Measurements from ENCODE around the gene FMNL1. TPM values are rescaled to one million over a fixed set of nuclear protein-coding genes. Genes with fewer than 3 reads are reported as not detected.

FMNL1 gene
- total RNA-seq, 2 donors from 2014 or later, result 3.5 to 4.5 TPM

DNA sequence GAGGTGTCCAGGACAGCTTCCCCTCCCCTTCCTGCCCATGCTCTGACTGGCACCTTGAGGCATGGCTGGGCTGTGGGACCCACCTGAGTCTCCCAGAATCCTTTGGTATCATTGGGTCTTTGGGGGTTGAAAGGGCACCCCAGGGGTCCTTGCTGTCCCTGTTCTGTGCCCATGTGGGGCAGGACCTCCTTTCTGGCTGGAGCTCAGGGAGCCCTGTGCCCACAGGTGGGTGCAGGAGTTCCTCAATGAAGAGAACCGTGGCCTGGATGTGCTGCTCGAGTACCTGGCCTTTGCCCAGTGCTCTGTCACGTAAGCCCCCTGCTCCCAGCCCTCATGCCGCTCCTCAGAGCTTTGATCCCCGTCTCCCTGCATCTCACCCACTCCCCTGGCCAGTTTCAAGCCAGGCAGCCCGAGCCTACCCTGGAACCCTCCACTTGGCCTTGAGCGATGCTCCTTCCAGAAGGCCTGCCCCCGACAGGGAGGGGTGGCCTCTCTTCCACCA is 11.8 kb downstream of the FMNL1 start:
- H3K27me3 Mint-ChIP-seq (ENCODE audit: insufficient read depth), result peaks cover 62% of the 10 kb centered on the region
- H3K4me1 ChIP-seq (ENCODE audit: control insufficient read depth, insufficient read depth, low read length), result no peaks in the 10 kb centered on the region
- peaks cover 23% of the 10 kb centered on the region for H3K27me3 ChIP-seq (ENCODE audit: control insufficient read depth, insufficient read depth, low read length, poor library complexity, severe bottlenecking)
- H3K4me3 ChIP-seq (ENCODE audit: low read length), result no peak overlapping the region
- no peaks in the 10 kb centered on the region for H3K36me3 Mint-ChIP-seq (ENCODE audit: low read depth)
- no peaks in the 10 kb centered on the region for H3K9me3 Mint-ChIP-seq
- no peak overlapping the region for H3K4me3 Mint-ChIP-seq
- no peaks in the 10 kb centered on the region for H3K9me3 ChIP-seq (ENCODE audit: control insufficient read depth, low read length)
- TF ChIP-seq, protein P1, sequence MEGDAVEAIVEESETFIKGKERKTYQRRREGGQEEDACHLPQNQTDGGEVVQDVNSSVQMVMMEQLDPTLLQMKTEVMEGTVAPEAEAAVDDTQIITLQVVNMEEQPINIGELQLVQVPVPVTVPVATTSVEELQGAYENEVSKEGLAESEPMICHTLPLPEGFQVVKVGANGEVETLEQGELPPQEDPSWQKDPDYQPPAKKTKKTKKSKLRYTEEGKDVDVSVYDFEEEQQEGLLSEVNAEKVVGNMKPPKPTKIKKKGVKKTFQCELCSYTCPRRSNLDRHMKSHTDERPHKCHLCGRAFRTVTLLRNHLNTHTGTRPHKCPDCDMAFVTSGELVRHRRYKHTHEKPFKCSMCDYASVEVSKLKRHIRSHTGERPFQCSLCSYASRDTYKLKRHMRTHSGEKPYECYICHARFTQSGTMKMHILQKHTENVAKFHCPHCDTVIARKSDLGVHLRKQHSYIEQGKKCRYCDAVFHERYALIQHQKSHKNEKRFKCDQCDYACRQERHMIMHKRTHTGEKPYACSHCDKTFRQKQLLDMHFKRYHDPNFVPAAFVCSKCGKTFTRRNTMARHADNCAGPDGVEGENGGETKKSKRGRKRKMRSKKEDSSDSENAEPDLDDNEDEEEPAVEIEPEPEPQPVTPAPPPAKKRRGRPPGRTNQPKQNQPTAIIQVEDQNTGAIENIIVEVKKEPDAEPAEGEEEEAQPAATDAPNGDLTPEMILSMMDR (conservative IDR thresholded peaks at IDR 0.05), result no peak
- peaks cover 6% of the 10 kb centered on the region for H3K4me1 Mint-ChIP-seq
- WGBS, 2 experiments (ENCODE audit: insufficient coverage in 1 of 2, insufficient read length in 1 of 2), result 83 to 95% methylated on average over 6 to 8 of the region's 8 CpGs
- no peak overlapping the region for H3K9ac ChIP-seq (ENCODE audit: extremely low read depth, low read length, poor library complexity, severe bottlenecking)
- no peak overlapping the region for H3K27ac Mint-ChIP-seq
- H3K27ac ChIP-seq (ENCODE audit: low read depth, low read length), result no peak overlapping the region
- peak; percentile 44 for DNase-seq
- no peaks in the 10 kb centered on the region for H3K36me3 ChIP-seq (ENCODE audit: control insufficient read depth, insufficient read depth, low read length)

DNA sequence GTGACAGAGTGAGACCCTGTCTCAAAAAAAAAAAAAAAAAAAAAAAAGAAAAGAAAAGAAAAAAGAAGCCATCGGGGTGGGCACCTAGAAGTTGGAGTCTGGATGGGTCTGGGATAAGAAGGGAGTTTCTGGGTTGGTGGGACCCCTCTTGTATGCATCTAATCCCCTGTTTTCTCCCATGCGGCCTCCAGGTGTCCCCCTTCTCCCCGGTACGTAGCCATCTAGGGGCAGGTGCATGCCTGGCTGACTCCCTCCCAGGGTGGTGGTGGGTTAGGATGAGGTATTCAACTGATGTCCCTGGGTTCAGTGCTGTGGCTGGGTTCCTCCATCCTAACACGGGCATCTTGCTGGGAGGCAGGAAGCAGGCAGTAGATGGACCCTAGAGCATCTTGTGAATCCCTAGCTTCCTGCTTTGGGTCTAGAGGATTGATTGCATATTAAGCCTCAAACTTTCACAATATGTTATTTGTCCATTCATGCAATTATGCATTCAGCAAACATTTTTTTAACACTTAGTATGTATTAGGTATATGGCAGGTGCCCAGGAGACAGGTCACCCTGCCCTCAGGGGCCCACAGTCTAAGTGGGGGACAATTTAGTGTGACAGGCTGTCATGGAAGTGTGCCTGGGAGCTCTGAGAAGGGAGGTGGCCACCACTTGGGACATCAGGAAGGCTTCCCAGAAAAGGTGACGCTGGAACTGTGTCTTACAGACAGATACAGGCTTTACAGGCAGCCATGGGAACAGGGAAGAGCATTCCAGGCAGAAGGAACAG is 13.1 kb downstream of the FMNL1 start:
- H3K27me3 Mint-ChIP-seq (ENCODE audit: insufficient read depth), result peaks cover 72% of the 10 kb centered on the region
- H3K4me1 ChIP-seq (ENCODE audit: control insufficient read depth, insufficient read depth, low read length), result no peaks in the 10 kb centered on the region
- WGBS, 2 experiments (ENCODE audit: insufficient coverage in 1 of 2, insufficient read length in 1 of 2), result 18 to 34% methylated on average over 2 to 6 of the region's 6 CpGs
- DNase-seq, result peak; percentile 89
- H3K4me1 Mint-ChIP-seq, result peaks cover 3% of the 10 kb centered on the region
- no peaks in the 10 kb centered on the region for H3K36me3 ChIP-seq (ENCODE audit: control insufficient read depth, insufficient read depth, low read length)
- no peak overlapping the region for H3K27ac ChIP-seq (ENCODE audit: low read depth, low read length)
- H3K9ac ChIP-seq (ENCODE audit: extremely low read depth, low read length, poor library complexity, severe bottlenecking), result no peak overlapping the region
- peaks cover 34% of the 10 kb centered on the region for H3K27me3 ChIP-seq (ENCODE audit: control insufficient read depth, insufficient read depth, low read length, poor library complexity, severe bottlenecking)
- H3K4me3 Mint-ChIP-seq, result no peak overlapping the region
- no peaks in the 10 kb centered on the region for H3K36me3 Mint-ChIP-seq (ENCODE audit: low read depth)
- H3K4me3 ChIP-seq (ENCODE audit: low read length), result no peak overlapping the region
- H3K9me3 Mint-ChIP-seq, result no peaks in the 10 kb centered on the region
- no peaks in the 10 kb centered on the region for H3K9me3 ChIP-seq (ENCODE audit: control insufficient read depth, low read length)
- no peak overlapping the region for H3K27ac Mint-ChIP-seq
- TF ChIP-seq, protein P1 (conservative IDR thresholded peaks at IDR 0.05), result peak; percentile 75

DNA sequence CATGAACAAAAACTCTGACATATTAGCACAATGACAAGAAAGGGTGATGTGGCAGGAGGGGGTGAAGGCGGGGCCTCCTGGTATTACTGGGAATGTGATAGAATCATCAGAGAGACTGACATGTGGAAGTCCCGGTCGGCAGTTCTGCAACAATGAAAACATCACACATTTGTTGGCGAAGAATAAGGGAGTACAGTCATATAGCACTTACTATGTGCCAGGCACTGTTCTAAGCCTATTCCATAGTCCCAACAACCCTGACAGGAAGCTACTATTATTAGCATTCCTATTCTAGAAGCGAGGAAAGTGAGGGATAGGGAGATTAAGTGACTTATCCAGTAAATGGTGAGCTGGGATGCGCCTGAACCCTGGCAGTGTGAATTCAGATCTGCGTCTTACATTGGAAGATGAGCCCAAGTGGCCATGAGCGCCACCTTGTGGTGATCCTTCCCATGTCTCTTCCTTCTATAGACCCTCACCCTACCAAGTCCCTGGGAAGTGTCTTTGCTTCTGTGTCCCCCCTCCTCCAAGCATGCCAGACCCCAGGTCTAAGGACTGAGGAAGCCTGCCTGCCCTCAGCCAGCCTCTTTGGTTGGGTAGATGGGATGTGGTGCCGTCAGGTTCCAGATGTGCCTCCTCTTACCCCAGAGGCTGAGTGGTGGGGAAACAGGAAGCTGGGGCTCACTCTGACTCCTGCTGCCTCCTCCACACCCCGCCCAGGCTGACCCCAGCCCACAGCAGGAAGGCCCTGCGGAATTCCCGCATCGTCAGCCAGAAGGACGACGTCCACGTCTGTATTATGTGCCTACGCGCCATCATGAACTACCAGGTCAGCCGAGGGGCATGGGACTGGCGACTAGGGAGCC is 14.0 kb downstream of the FMNL1 start:
- Histone ChIP-seq H3K36me3 (ENCODE audit: control insufficient read depth, insufficient read depth, low read length) (no peaks in the 10 kb centered on the region), H3K27ac (ENCODE audit: low read depth, low read length) (no peak overlapping the region), H3K4me3 (ENCODE audit: low read length) (no peak overlapping the region), H3K4me1 (ENCODE audit: control insufficient read depth, insufficient read depth, low read length) (no peaks in the 10 kb centered on the region), H3K27me3 (ENCODE audit: control insufficient read depth, insufficient read depth, low read length, poor library complexity, severe bottlenecking) (peaks cover 41% of the 10 kb centered on the region), H3K9me3 (ENCODE audit: control insufficient read depth, low read length) (no peaks in the 10 kb centered on the region), H3K9ac (ENCODE audit: extremely low read depth, low read length, poor library complexity, severe bottlenecking) (no peak overlapping the region)
- peaks cover 74% of the 10 kb centered on the region for H3K27me3 Mint-ChIP-seq (ENCODE audit: insufficient read depth)
- no peaks in the 10 kb centered on the region for H3K9me3 Mint-ChIP-seq
- 53 to 71% methylated on average over 13 to 20 of the region's 20 CpGs for WGBS, 2 experiments (ENCODE audit: insufficient coverage in 1 of 2, insufficient read length in 1 of 2)
- H3K36me3 Mint-ChIP-seq (ENCODE audit: low read depth), result no peaks in the 10 kb centered on the region
- H3K27ac Mint-ChIP-seq, result no peak overlapping the region
- peak; percentile 97 for DNase-seq
- peaks cover 3% of the 10 kb centered on the region for H3K4me1 Mint-ChIP-seq
- H3K4me3 Mint-ChIP-seq, result no peak overlapping the region
- TF ChIP-seq, protein P1 (conservative IDR thresholded peaks at IDR 0.05), result peak; percentile 92

Measured in endodermal cell (in vitro differentiated cells).